Activated CD8-positive, alpha-beta memory T cell treated with anti-CD3 and anti-CD28 coated beads for 1 hour (primary cell): ENCODE measurements around the gene TPM2.

ENCODE experiments used
- DNase-seq, 2 donors: peaks; one replicate each; pipeline ENCODE4 v3.0.0-alpha.2; 2020; ENCODE audit warnings: low read depth in 1 of 2; ENCODE audit errors: extremely low read depth in 1 of 2

Gene TPM2

GRCh38 chr9:35636135-35636876 is 53.4 kb downstream of the TPM2 start:
- no peak for DNase-seq

- DNase-seq, result no peak
These were observed 54.0 kb downstream of the TPM2 start for GRCh38 chr9:35635730-35636129.
